Regular cardiac myocyte (primary cell): ENCODE data around the gene LMLN. TPM values are rescaled to one million over a fixed set of nuclear protein-coding genes. Genes with fewer than 3 reads are reported as not detected.

Source experiments
- total RNA-seq: library from RNA; depleted of rRNA; stranded (reverse); fragments of >200 nt; gene quantifications from 2 replicates; pipeline ENCODE4 v1.2.3, GENCODE V29; 2014

LMLN gene, protein sequence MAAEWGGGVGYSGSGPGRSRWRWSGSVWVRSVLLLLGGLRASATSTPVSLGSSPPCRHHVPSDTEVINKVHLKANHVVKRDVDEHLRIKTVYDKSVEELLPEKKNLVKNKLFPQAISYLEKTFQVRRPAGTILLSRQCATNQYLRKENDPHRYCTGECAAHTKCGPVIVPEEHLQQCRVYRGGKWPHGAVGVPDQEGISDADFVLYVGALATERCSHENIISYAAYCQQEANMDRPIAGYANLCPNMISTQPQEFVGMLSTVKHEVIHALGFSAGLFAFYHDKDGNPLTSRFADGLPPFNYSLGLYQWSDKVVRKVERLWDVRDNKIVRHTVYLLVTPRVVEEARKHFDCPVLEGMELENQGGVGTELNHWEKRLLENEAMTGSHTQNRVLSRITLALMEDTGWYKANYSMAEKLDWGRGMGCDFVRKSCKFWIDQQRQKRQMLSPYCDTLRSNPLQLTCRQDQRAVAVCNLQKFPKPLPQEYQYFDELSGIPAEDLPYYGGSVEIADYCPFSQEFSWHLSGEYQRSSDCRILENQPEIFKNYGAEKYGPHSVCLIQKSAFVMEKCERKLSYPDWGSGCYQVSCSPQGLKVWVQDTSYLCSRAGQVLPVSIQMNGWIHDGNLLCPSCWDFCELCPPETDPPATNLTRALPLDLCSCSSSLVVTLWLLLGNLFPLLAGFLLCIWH
- total RNA-seq = 8.5 and 8.6 TPM in 2 replicates

DNA sequence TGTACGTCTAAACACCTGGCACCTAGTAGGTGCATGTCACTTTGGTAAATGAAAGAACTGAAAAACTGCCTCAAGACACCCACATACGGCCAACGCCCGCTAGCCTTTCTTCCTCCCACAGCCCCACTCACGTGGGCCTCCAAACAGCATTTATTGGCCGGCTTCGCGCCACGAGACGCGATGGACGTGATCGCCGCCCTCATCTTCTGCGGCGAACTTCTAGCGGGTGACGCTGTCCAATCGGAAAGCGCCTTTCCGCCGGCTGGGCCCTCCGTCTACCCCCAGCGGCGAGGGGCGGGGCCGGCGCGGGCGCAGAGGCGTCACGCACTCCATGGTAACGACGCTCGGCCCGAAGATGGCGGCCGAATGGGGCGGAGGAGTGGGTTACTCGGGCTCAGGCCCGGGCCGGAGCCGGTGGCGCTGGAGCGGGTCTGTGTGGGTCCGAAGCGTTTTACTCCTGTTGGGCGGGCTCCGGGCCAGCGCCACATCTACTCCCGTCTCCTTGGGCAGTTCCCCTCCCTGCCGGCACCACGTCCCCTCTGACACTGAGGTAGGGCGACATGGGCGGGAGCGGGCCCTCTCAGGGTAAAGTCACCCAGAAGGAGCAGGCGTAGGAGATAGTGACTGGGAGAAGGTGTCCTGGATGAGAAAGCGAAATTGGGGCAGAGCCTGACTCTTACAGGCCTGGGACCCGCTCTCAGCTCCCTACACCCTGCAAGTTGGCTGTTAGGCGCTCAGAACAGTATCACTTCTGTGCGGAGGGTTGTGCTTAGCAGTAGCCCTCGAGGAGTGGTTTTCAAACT, at the start of gene LMLN:
Gene LMLN, plus strand, starts transcription at position 327 of the 803 bp plus-strand sequence. Its CDS starts 29 bp downstream, at position 356.

DNA sequence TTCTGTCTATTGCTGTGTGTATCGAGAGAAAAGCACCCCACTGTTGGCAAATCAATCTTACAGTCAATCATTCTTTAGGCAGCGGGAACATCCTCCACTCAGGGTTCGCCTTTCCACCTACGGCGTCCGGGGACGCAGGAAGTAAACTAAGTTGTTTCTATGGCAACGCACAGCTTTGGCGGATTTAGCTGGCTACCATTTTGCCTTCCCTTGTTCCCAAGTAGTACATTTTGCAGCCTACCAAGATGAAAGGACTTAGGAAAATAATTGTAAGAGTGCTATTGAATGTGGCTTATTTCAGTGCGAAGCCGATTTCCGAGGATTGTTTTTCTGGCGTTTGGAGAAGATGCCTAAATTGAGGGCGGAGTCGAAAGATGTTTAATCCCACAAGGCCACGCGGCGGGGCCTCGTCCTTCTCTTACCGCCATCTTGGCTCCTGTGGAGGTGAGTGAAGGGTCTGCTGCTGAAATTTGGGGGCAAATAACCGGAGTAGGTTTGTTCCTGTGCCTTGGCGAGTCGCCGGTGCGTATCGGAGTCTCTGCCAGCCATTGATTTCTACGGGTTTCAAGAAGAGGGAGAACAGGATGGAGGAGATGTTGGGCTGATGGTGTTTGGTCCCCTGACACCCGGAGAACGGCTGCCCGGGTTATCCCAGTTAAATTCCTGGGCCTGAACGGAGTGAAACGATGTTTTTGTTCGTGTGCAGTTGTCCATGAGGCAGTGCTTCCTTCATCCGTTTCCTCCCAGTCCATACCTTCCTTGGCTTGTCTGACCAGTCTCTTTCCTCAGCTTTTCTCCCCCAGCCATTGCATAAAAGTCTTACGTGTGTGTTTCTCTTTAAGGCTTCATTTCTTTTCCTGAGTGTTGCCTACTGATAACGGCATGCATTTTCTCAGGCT, 10.0 kb upstream of the LMLN start, which contains the start of gene RPL35A:
Gene RPL35A, plus strand, starts transcription at position 413 of the 899 bp plus-strand sequence. CDS start 778 bp downstream, outside the sequence.

Other genes with a start within 250 kb of the LMLN start
- gene RUBCN, start 223.3 kb upstream of the LMLN start, total RNA-seq = 9.0 and 13.8 TPM in 2 replicates
- 47.7 and 60.9 TPM in 2 replicates for gene FYTTD1, start 210.3 kb upstream of the LMLN start, total RNA-seq
- gene LRCH3, start 169.0 kb upstream of the LMLN start, total RNA-seq = 31.6 and 32.4 TPM in 2 replicates
- gene RPL35A, start 10.0 kb upstream of the LMLN start, total RNA-seq = 557 and 642 TPM in 2 replicates